Stimulated activated effector memory CD8-positive, alpha-beta T cell treated with anti-CD3 and anti-CD28 coated beads, Interleukin-12 subunit alpha, Interleukin-12 subunit beta, amount 100 ng/mL, for 72 hours (primary cell): ENCODE measurements around the gene LEKR1.
A peak's percentile ranks its signal among the peaks of the same experiment; 100 is the strongest.

Experiments
- ATAC-seq: fragments of 150-1000 bp; cut with Tn5 transposase; 2 replicates; pipeline ENCODE4 v1.10.0; 2021
- DNase-seq, 2 donors: peaks; one replicate each; pipeline ENCODE4 v3.0.0; 2021 to 2022; ENCODE audit warnings: low spot score in 2 of 2
- H3K27ac Mint-ChIP-seq: one replicate; pipeline ENCODE4 v1.8.0; 2022; ENCODE audit warnings: mild to moderate bottlenecking, mixed read lengths
- H3K36me3 Mint-ChIP-seq: one replicate; pipeline ENCODE4 v1.8.0; 2022; ENCODE audit warnings: mild to moderate bottlenecking, mixed read lengths
- H3K4me1 Mint-ChIP-seq: one replicate; pipeline ENCODE4 v1.8.0; 2022; ENCODE audit warnings: mixed read lengths
- H3K4me3 Mint-ChIP-seq: one replicate; pipeline ENCODE4 v1.8.0; 2022; ENCODE audit warnings: mild to moderate bottlenecking, mixed read lengths
- H3K9me3 Mint-ChIP-seq: one replicate; pipeline ENCODE4 v1.8.0; 2022; ENCODE audit warnings: mixed read lengths

Gene LEKR1

GRCh38 chr3:156826144-156826895, at the start of gene LEKR1:
Gene LEKR1 (plus strand): TSS chr3:156826353. CDS start chr3:156829330, 2,977 bp downstream.
- peak within 1 kb of the TSS; percentile 92 for H3K4me3 Mint-ChIP-seq
- H3K9me3 Mint-ChIP-seq, result no peaks in the 10 kb centered on the region

GRCh38 chr3:156776871-156777270, 49.3 kb upstream of the LEKR1 start:
- no peaks in the 10 kb centered on the region for H3K4me1 Mint-ChIP-seq
- DNase-seq, result no peak
- no peaks in the 10 kb centered on the region for H3K36me3 Mint-ChIP-seq
- no peak for ATAC-seq
- H3K9me3 Mint-ChIP-seq, result no peaks in the 10 kb centered on the region
- H3K4me3 Mint-ChIP-seq, result no peak overlapping the region
- H3K27ac Mint-ChIP-seq, result no peak overlapping the region

More at GRCh38 chr3:156826144-156826895, at the start of gene LEKR1:
- ATAC-seq (peak; percentile 87), DNase-seq (peak; percentile 62 to 88)
- Mint-ChIP-seq H3K27ac (peak within 1 kb of the TSS; percentile 98), H3K4me1 (peaks cover 30% of the 10 kb centered on the region), H3K36me3 (peaks cover 5% of the 10 kb centered on the region)

GRCh38 chr3:156781310-156782230, 44.6 kb upstream of the LEKR1 start:
- ATAC-seq, result no peak

GRCh38 chr3:156782319-156782718, 43.8 kb upstream of the LEKR1 start:
- Mint-ChIP-seq H3K4me1 (peaks cover 13% of the 10 kb centered on the region), H3K27ac (no peak overlapping the region), H3K36me3 (no peaks in the 10 kb centered on the region), H3K4me3 (no peak overlapping the region), H3K9me3 (no peaks in the 10 kb centered on the region)
- DNase-seq, result no peak
- ATAC-seq, result no peak

More at GRCh38 chr3:156781310-156782230, 44.6 kb upstream of the LEKR1 start:
- H3K36me3 Mint-ChIP-seq, result no peaks in the 10 kb centered on the region
- H3K4me3 Mint-ChIP-seq, result no peak overlapping the region
- H3K4me1 Mint-ChIP-seq, result peaks cover 6% of the 10 kb centered on the region
- DNase-seq, result no peak
- H3K27ac Mint-ChIP-seq, result no peak overlapping the region
- no peaks in the 10 kb centered on the region for H3K9me3 Mint-ChIP-seq

GRCh38 chr3:156782921-156783320, 43.2 kb upstream of the LEKR1 start:
- no peak for DNase-seq
- Mint-ChIP-seq H3K27ac (no peak overlapping the region), H3K36me3 (no peaks in the 10 kb centered on the region), H3K9me3 (no peaks in the 10 kb centered on the region), H3K4me1 (peaks cover 19% of the 10 kb centered on the region), H3K4me3 (no peak overlapping the region)
- no peak for ATAC-seq

GRCh38 chr3:156787001-156787400, 39.2 kb upstream of the LEKR1 start:
- no peaks in the 10 kb centered on the region for H3K36me3 Mint-ChIP-seq
- ATAC-seq, result peak; percentile 52
- peaks cover 30% of the 10 kb centered on the region for H3K4me1 Mint-ChIP-seq
- no peaks in the 10 kb centered on the region for H3K9me3 Mint-ChIP-seq
- H3K27ac Mint-ChIP-seq, result peak overlapping the region; percentile 84
- DNase-seq, result peak in 1 of 2 donors; percentile 57
- peak overlapping the region; percentile 43 for H3K4me3 Mint-ChIP-seq

- H3K4me3 Mint-ChIP-seq, result peak overlapping the region; percentile 43
- H3K36me3 Mint-ChIP-seq, result no peaks in the 10 kb centered on the region
- H3K27ac Mint-ChIP-seq, result peak overlapping the region; percentile 77
- ATAC-seq (peak; percentile 98), DNase-seq (peak in 1 of 2 donors; percentile 59)
- peaks cover 41% of the 10 kb centered on the region for H3K4me1 Mint-ChIP-seq
- no peaks in the 10 kb centered on the region for H3K9me3 Mint-ChIP-seq
These were observed 38.1 kb upstream of the LEKR1 start for GRCh38 chr3:156787926-156788663.

- no peak for DNase-seq
- H3K9me3 Mint-ChIP-seq, result no peaks in the 10 kb centered on the region
- no peaks in the 10 kb centered on the region for H3K36me3 Mint-ChIP-seq
- peaks cover 49% of the 10 kb centered on the region for H3K4me1 Mint-ChIP-seq
- no peak overlapping the region for H3K4me3 Mint-ChIP-seq
- ATAC-seq, result no peak
- H3K27ac Mint-ChIP-seq, result peak overlapping the region; percentile 77
These were observed 37.3 kb upstream of the LEKR1 start for GRCh38 chr3:156788846-156789245.

GRCh38 chr3:156790156-156790555, 36.0 kb upstream of the LEKR1 start:
- peaks cover 49% of the 10 kb centered on the region for H3K4me1 Mint-ChIP-seq
- H3K9me3 Mint-ChIP-seq, result no peaks in the 10 kb centered on the region
- H3K4me3 Mint-ChIP-seq, result no peak overlapping the region
- H3K27ac Mint-ChIP-seq, result no peak overlapping the region
- ATAC-seq, result no peak
- DNase-seq, result no peak
- H3K36me3 Mint-ChIP-seq, result no peaks in the 10 kb centered on the region

GRCh38 chr3:156792114-156792513, 34.0 kb upstream of the LEKR1 start:
- ATAC-seq, result no peak
- Mint-ChIP-seq H3K9me3 (no peaks in the 10 kb centered on the region), H3K27ac (peak overlapping the region; percentile 89), H3K4me3 (no peak overlapping the region), H3K36me3 (no peaks in the 10 kb centered on the region), H3K4me1 (peaks cover 43% of the 10 kb centered on the region)
- no peak for DNase-seq

GRCh38 chr3:156792536-156792935, 33.6 kb upstream of the LEKR1 start:
- DNase-seq, result no peak
- H3K4me3 Mint-ChIP-seq, result peak overlapping the region; percentile 8
- ATAC-seq, result no peak
- no peaks in the 10 kb centered on the region for H3K36me3 Mint-ChIP-seq
- no peaks in the 10 kb centered on the region for H3K9me3 Mint-ChIP-seq
- peaks cover 39% of the 10 kb centered on the region for H3K4me1 Mint-ChIP-seq
- peak overlapping the region; percentile 89 for H3K27ac Mint-ChIP-seq

GRCh38 chr3:156792945-156793344, 33.2 kb upstream of the LEKR1 start:
- ATAC-seq, result peak; percentile 48
- no peak for DNase-seq
- peaks cover 35% of the 10 kb centered on the region for H3K4me1 Mint-ChIP-seq
- peak overlapping the region; percentile 89 for H3K27ac Mint-ChIP-seq
- no peaks in the 10 kb centered on the region for H3K9me3 Mint-ChIP-seq
- peak overlapping the region; percentile 8 for H3K4me3 Mint-ChIP-seq
- H3K36me3 Mint-ChIP-seq, result no peaks in the 10 kb centered on the region

- Mint-ChIP-seq H3K4me1 (peaks cover 30% of the 10 kb centered on the region), H3K4me3 (peak overlapping the region; percentile 8), H3K27ac (peak overlapping the region; percentile 89), H3K9me3 (no peaks in the 10 kb centered on the region), H3K36me3 (no peaks in the 10 kb centered on the region)
- ATAC-seq (no peak), DNase-seq (no peak)
These were observed 32.8 kb upstream of the LEKR1 start for GRCh38 chr3:156793400-156793799.

GRCh38 chr3:156793851-156794250, 32.3 kb upstream of the LEKR1 start:
- no peak for ATAC-seq
- Mint-ChIP-seq H3K4me1 (peaks cover 26% of the 10 kb centered on the region), H3K9me3 (no peaks in the 10 kb centered on the region), H3K4me3 (no peak overlapping the region), H3K36me3 (no peaks in the 10 kb centered on the region), H3K27ac (peak overlapping the region; percentile 89)
- no peak for DNase-seq
